ENCODE measurements around the gene THSD7B.

THSD7B gene

DNA sequence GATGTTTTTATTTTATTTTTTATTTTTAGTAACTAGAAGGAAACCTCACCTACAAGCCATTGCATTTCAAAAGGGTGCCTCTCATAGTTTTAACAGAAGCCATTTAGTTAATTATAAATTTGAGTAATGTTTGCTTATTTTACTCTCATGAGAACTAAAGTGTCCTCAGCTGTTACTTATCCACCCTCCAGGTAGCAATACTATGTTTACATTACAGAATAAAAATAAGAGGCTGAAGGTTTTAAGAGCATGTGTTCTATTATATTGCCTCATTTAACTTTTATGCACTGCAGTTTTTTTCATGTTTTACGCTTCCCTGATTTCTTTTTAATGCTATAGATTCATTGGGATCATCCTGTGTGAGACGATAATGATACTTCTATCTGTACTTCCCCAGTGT is 235.5 kb downstream of the THSD7B start:
- Histone ChIP-seq H3K36me3 (ENCODE audit: control insufficient read depth in 1 of 2, insufficient read depth in 2 of 2, low read length in 2 of 2) (no peaks in the 10 kb centered on the region), H3K27me3 (ENCODE audit: low read depth, low read length) (no peaks in the 10 kb centered on the region), H3K27ac (ENCODE audit: low read length) (no peak overlapping the region), H3K4me1 (ENCODE audit: control insufficient read depth in 1 of 2, insufficient read depth in 2 of 2, low read length in 2 of 2) (no peaks in the 10 kb centered on the region), H3K9me3 (ENCODE audit: control insufficient read depth in 1 of 2, low read length in 2 of 2) (no peaks in the 10 kb centered on the region), H3K4me3 (ENCODE audit: low read depth in 1 of 2, low read length in 2 of 2) (no peak overlapping the region)

DNA sequence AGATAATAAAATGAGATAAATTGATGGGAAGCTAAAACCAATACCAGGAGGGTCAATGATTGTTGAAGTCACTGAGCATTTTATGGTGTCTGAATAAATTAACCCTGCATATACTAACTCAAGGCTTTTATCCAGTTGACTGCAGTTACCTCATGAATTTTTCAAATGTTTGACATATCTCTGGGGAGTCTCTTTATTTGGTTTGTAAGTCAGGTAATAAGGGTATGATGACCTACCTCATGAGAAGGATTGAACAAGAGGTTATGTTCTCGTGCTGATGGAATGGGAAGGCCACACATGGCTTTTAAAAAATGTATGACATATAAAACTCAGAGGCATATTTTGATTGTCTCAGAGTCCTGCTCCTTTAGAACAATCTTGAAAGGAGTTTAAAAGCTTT is 237.6 kb downstream of the THSD7B start:
- no peaks in the 10 kb centered on the region for H3K27me3 ChIP-seq (ENCODE audit: low read depth, low read length)
- H3K4me3 ChIP-seq (ENCODE audit: low read depth in 1 of 2, low read length in 2 of 2), result no peak overlapping the region
- H3K9me3 ChIP-seq (ENCODE audit: control insufficient read depth in 1 of 2, low read length in 2 of 2), result no peaks in the 10 kb centered on the region
- H3K27ac ChIP-seq (ENCODE audit: low read length), result no peak overlapping the region
- H3K36me3 ChIP-seq (ENCODE audit: control insufficient read depth in 1 of 2, insufficient read depth in 2 of 2, low read length in 2 of 2), result no peaks in the 10 kb centered on the region
- H3K4me1 ChIP-seq (ENCODE audit: control insufficient read depth in 1 of 2, insufficient read depth in 2 of 2, low read length in 2 of 2), result no peaks in the 10 kb centered on the region

DNA sequence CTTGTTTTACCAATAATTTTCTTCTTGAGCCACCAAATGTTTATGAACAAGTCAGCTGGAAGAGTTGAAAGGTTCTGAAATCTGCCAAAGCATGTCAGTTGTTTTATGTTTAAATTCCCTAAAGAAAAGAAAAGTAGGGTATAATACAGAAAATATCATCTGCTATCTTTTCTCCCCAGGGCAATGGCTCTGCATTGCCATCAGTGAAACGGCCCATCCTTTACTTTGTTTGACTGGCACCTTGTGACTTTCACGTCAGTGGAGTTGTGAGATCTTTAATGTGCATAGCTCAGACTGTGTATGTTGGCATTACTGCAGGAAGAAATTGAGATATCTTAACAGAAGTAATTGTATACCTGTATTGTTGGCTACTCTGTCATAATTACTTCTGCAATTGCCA is 239.9 kb downstream of the THSD7B start:
- Histone ChIP-seq H3K9me3 (ENCODE audit: control insufficient read depth in 1 of 2, low read length in 2 of 2) (no peaks in the 10 kb centered on the region), H3K36me3 (ENCODE audit: control insufficient read depth in 1 of 2, insufficient read depth in 2 of 2, low read length in 2 of 2) (no peaks in the 10 kb centered on the region), H3K27ac (ENCODE audit: low read length) (no peak overlapping the region), H3K4me3 (ENCODE audit: low read depth in 1 of 2, low read length in 2 of 2) (no peak overlapping the region), H3K4me1 (ENCODE audit: control insufficient read depth in 1 of 2, insufficient read depth in 2 of 2, low read length in 2 of 2) (no peaks in the 10 kb centered on the region), H3K27me3 (ENCODE audit: low read depth, low read length) (no peaks in the 10 kb centered on the region)

GRCh38 chr2:137007938-137008337 is 242.6 kb downstream of the THSD7B start:
- no peaks in the 10 kb centered on the region for H3K36me3 ChIP-seq (ENCODE audit: control insufficient read depth in 1 of 2, insufficient read depth in 2 of 2, low read length in 2 of 2)
- no peak overlapping the region for H3K4me3 ChIP-seq (ENCODE audit: low read depth in 1 of 2, low read length in 2 of 2)
- H3K27me3 ChIP-seq (ENCODE audit: low read depth, low read length), result no peaks in the 10 kb centered on the region
- no peaks in the 10 kb centered on the region for H3K9me3 ChIP-seq (ENCODE audit: control insufficient read depth in 1 of 2, low read length in 2 of 2)
- H3K27ac ChIP-seq (ENCODE audit: low read length), result no peak overlapping the region
- no peaks in the 10 kb centered on the region for H3K4me1 ChIP-seq (ENCODE audit: control insufficient read depth in 1 of 2, insufficient read depth in 2 of 2, low read length in 2 of 2)

DNA sequence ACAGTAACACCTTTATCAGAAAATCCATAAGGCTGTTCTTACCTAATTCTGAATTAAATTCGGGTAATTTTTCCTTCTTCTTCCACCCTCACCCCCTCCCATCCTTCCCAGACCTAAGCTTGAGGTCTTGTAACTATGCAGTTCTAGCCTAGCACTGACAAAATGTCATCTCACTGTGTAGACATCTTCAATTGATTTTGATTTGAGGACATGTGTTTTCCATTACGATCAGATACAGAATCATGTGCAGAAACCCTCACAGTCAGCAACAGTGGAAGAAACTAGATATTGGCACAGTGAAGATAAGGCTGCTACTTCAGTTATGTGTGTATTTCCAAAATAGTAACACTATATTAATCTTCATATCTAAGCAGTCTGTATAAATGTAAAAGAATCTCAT is 244.6 kb downstream of the THSD7B start:
- Histone ChIP-seq H3K4me3 (ENCODE audit: low read depth in 1 of 2, low read length in 2 of 2) (no peak overlapping the region), H3K36me3 (ENCODE audit: control insufficient read depth in 1 of 2, insufficient read depth in 2 of 2, low read length in 2 of 2) (no peaks in the 10 kb centered on the region), H3K27ac (ENCODE audit: low read length) (no peak overlapping the region), H3K4me1 (ENCODE audit: control insufficient read depth in 1 of 2, insufficient read depth in 2 of 2, low read length in 2 of 2) (no peaks in the 10 kb centered on the region), H3K27me3 (ENCODE audit: low read depth, low read length) (no peaks in the 10 kb centered on the region), H3K9me3 (ENCODE audit: control insufficient read depth in 1 of 2, low read length in 2 of 2) (no peaks in the 10 kb centered on the region)

GRCh38 chr2:137020452-137021196 is 255.3 kb downstream of the THSD7B start:
- Histone ChIP-seq H3K4me3 (ENCODE audit: low read depth in 1 of 2, low read length in 2 of 2) (no peak overlapping the region), H3K9me3 (ENCODE audit: control insufficient read depth in 1 of 2, low read length in 2 of 2) (no peaks in the 10 kb centered on the region)

GRCh38 chr2:137021763-137022162 is 256.4 kb downstream of the THSD7B start:
- H3K27me3 ChIP-seq (ENCODE audit: low read depth, low read length), result no peaks in the 10 kb centered on the region
- H3K27ac ChIP-seq (ENCODE audit: low read length), result no peak overlapping the region
- no peaks in the 10 kb centered on the region for H3K4me1 ChIP-seq (ENCODE audit: control insufficient read depth in 1 of 2, insufficient read depth in 2 of 2, low read length in 2 of 2)
- H3K9me3 ChIP-seq (ENCODE audit: control insufficient read depth in 1 of 2, low read length in 2 of 2), result no peaks in the 10 kb centered on the region
- no peaks in the 10 kb centered on the region for H3K36me3 ChIP-seq (ENCODE audit: control insufficient read depth in 1 of 2, insufficient read depth in 2 of 2, low read length in 2 of 2)
- no peak overlapping the region for H3K4me3 ChIP-seq (ENCODE audit: low read depth in 1 of 2, low read length in 2 of 2)

More at GRCh38 chr2:137020452-137021196, 255.3 kb downstream of the THSD7B start:
- no peak overlapping the region for H3K27ac ChIP-seq (ENCODE audit: low read length)
- no peaks in the 10 kb centered on the region for H3K36me3 ChIP-seq (ENCODE audit: control insufficient read depth in 1 of 2, insufficient read depth in 2 of 2, low read length in 2 of 2)
- no peaks in the 10 kb centered on the region for H3K4me1 ChIP-seq (ENCODE audit: control insufficient read depth in 1 of 2, insufficient read depth in 2 of 2, low read length in 2 of 2)
- H3K27me3 ChIP-seq (ENCODE audit: low read depth, low read length), result no peaks in the 10 kb centered on the region

DNA sequence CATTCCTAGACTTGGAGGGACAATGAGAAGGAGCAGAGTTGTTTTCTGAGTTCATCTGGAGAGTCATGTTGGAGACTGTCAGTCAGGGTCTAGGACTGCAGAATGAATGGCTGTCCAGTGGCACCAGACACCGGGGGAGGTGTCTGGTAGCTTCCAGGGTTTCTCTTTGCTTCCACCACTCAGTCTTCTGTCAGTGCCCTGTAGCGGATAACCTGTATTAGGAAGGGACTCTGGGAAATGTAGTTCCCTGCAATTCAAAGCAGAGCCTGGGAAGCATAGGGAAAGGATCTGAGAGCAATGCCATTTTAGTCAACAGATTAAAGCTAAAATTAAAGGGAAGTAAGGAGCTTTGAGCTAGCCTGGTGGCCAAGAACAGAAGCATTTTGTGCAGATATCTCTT is 257.9 kb downstream of the THSD7B start:
- H3K27ac ChIP-seq (ENCODE audit: low read length), result no peak overlapping the region
- no peaks in the 10 kb centered on the region for H3K27me3 ChIP-seq (ENCODE audit: low read depth, low read length)
- H3K9me3 ChIP-seq (ENCODE audit: control insufficient read depth in 1 of 2, low read length in 2 of 2), result no peaks in the 10 kb centered on the region
- no peak overlapping the region for H3K4me3 ChIP-seq (ENCODE audit: low read depth in 1 of 2, low read length in 2 of 2)
- H3K4me1 ChIP-seq (ENCODE audit: control insufficient read depth in 1 of 2, insufficient read depth in 2 of 2, low read length in 2 of 2), result no peaks in the 10 kb centered on the region
- no peaks in the 10 kb centered on the region for H3K36me3 ChIP-seq (ENCODE audit: control insufficient read depth in 1 of 2, insufficient read depth in 2 of 2, low read length in 2 of 2)

GRCh38 chr2:137031731-137032130 is 266.4 kb downstream of the THSD7B start:
- H3K4me1 ChIP-seq (ENCODE audit: control insufficient read depth in 1 of 2, insufficient read depth in 2 of 2, low read length in 2 of 2), result no peaks in the 10 kb centered on the region
- no peaks in the 10 kb centered on the region for H3K9me3 ChIP-seq (ENCODE audit: control insufficient read depth in 1 of 2, low read length in 2 of 2)
- H3K4me3 ChIP-seq (ENCODE audit: low read depth in 1 of 2, low read length in 2 of 2), result no peak overlapping the region
- H3K27me3 ChIP-seq (ENCODE audit: low read depth, low read length), result no peaks in the 10 kb centered on the region
- H3K36me3 ChIP-seq (ENCODE audit: control insufficient read depth in 1 of 2, insufficient read depth in 2 of 2, low read length in 2 of 2), result no peaks in the 10 kb centered on the region
- H3K27ac ChIP-seq (ENCODE audit: low read length), result no peak overlapping the region

DNA sequence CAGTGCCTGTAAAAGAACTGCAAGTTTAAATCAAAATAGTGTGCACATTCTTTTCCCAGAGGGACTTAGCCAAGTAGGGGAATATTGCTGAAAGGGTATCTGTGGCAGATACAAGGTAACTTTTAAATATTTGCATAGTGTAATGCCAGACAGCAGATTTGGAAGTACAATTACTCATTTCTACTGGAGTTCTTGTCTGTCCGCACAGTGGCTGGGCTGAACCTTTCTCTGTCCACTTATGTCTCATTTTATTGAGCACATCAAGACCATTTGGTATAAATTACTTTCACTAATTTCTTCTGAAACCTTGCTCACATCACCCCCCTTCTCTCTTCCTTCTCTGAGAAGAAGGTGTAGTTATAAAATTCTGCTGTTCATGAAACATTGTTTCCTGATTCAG is 271.3 kb downstream of the THSD7B start:
- Histone ChIP-seq H3K4me3 (ENCODE audit: low read depth in 1 of 2, low read length in 2 of 2) (no peak overlapping the region), H3K27me3 (ENCODE audit: low read depth, low read length) (no peaks in the 10 kb centered on the region), H3K27ac (ENCODE audit: low read length) (no peak overlapping the region), H3K36me3 (ENCODE audit: control insufficient read depth in 1 of 2, insufficient read depth in 2 of 2, low read length in 2 of 2) (no peaks in the 10 kb centered on the region), H3K9me3 (ENCODE audit: control insufficient read depth in 1 of 2, low read length in 2 of 2) (no peaks in the 10 kb centered on the region), H3K4me1 (ENCODE audit: control insufficient read depth in 1 of 2, insufficient read depth in 2 of 2, low read length in 2 of 2) (no peaks in the 10 kb centered on the region)

- no peak overlapping the region for H3K4me3 ChIP-seq (ENCODE audit: low read depth in 1 of 2, low read length in 2 of 2)
- H3K36me3 ChIP-seq (ENCODE audit: control insufficient read depth in 1 of 2, insufficient read depth in 2 of 2, low read length in 2 of 2), result no peaks in the 10 kb centered on the region
- H3K9me3 ChIP-seq (ENCODE audit: control insufficient read depth in 1 of 2, low read length in 2 of 2), result no peaks in the 10 kb centered on the region
- no peaks in the 10 kb centered on the region for H3K27me3 ChIP-seq (ENCODE audit: low read depth, low read length)
- H3K27ac ChIP-seq (ENCODE audit: low read length), result no peak overlapping the region
- no peaks in the 10 kb centered on the region for H3K4me1 ChIP-seq (ENCODE audit: control insufficient read depth in 1 of 2, insufficient read depth in 2 of 2, low read length in 2 of 2)
Observed at GRCh38 chr2:137039482-137040152, 274.3 kb downstream of the THSD7B start.

- Histone ChIP-seq H3K36me3 (ENCODE audit: control insufficient read depth in 1 of 2, insufficient read depth in 2 of 2, low read length in 2 of 2) (no peaks in the 10 kb centered on the region), H3K27me3 (ENCODE audit: low read depth, low read length) (no peaks in the 10 kb centered on the region), H3K4me1 (ENCODE audit: control insufficient read depth in 1 of 2, insufficient read depth in 2 of 2, low read length in 2 of 2) (no peaks in the 10 kb centered on the region), H3K4me3 (ENCODE audit: low read depth in 1 of 2, low read length in 2 of 2) (no peak overlapping the region), H3K9me3 (ENCODE audit: control insufficient read depth in 1 of 2, low read length in 2 of 2) (no peaks in the 10 kb centered on the region), H3K27ac (ENCODE audit: low read length) (no peak overlapping the region)
Observed at GRCh38 chr2:137047369-137047768, 282.0 kb downstream of the THSD7B start.

Data from muscle layer of duodenum (tissue), 2 donors.